HG02610 (cell line): ENCODE data around the gene PROX2.

Source experiments
- ATAC-seq: cut with Tn5 transposase; IDR thresholded peaks from one replicate; pipeline ENCODE4 v1.9.1; 2021; ENCODE audit warnings: mild to moderate bottlenecking, moderate library complexity; ENCODE audit not compliant: unreplicated experiment

Gene PROX2

GRCh38 chr14:74910556-74910955, 34.6 kb upstream of the PROX2 start:
- ATAC-seq = no peak

- ATAC-seq = no peak
Measured at GRCh38 chr14:74909911-74910310, 34.0 kb upstream of the PROX2 start.

DNA sequence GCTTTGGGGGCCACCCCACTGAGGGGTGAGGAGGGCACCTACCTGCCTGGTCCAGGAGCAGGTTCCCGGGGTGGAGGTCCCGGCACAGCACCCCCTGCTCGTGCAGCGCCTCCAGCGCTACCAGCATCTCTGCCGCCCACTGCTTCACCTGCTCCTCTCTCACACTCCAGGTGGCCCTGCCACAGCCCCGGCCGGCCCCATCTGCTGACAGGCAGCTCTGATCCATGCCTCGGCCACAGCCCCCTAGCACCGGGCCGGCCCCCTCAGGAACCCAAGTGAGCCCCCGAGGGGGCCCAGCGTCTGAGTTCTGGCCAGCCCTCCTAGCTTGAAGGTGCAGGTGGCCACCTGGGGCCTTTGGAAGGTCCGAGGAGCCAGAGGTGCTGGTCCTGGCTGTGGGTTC, 33.6 kb upstream of the PROX2 start:
- no peak for ATAC-seq

DNA sequence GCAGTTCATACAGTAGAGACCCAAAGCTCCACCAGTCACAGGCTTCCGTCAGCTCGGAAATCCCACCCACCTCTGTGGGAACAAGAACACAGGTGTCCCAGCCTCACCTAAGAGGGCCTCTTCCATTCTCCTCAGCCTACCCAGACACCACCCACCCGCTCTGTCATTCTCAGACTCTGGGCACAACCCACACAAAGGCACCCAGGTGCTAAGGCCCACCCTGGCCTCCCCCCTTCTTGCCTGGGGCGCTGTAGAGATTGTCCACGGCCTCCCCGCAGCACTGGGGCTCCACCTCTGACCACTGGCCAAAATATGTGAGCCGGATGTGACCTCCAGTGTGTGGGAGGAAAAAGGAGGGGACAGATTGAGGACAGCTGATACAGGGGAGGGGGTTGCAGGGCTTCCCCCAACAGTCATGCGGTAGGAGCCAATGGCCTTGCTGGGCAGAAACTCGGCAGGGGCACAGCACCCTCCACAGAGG, 33.0 kb upstream of the PROX2 start:
- ATAC-seq = no peak

GRCh38 chr14:74907744-74908143, 31.8 kb upstream of the PROX2 start:
- ATAC-seq = no peak

DNA sequence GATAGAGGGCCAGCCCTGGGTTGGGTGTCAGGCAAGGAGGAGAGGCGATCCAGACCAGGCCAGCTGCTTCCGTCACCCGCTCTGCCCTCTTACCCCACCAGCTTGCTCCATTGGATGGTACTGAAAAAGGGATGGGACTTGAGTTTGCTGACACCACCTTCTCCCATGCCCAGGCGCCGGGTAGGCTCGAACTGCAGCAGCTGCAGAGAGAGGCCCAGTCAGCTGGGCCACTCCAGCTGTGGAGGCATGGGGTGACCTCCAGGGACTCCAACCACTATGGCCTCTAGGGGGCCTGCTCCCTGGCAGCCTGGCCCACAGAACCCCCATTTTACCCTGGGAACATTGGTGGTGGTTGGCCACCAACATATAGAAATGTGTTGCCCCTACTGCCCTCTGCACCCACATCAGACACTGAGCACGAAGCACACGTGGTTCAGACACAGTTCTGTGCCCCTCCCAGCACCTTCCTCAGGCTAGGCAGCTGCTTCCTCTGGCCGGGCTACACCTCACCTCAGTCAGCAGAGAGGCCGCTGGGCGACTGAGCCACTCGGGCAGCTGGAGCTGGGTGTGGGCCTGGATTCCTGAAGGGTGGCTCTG, 31.1 kb upstream of the PROX2 start:
- no peak for ATAC-seq

- no peak for ATAC-seq
Measured at GRCh38 chr14:74905595-74906142, 29.7 kb upstream of the PROX2 start.

DNA sequence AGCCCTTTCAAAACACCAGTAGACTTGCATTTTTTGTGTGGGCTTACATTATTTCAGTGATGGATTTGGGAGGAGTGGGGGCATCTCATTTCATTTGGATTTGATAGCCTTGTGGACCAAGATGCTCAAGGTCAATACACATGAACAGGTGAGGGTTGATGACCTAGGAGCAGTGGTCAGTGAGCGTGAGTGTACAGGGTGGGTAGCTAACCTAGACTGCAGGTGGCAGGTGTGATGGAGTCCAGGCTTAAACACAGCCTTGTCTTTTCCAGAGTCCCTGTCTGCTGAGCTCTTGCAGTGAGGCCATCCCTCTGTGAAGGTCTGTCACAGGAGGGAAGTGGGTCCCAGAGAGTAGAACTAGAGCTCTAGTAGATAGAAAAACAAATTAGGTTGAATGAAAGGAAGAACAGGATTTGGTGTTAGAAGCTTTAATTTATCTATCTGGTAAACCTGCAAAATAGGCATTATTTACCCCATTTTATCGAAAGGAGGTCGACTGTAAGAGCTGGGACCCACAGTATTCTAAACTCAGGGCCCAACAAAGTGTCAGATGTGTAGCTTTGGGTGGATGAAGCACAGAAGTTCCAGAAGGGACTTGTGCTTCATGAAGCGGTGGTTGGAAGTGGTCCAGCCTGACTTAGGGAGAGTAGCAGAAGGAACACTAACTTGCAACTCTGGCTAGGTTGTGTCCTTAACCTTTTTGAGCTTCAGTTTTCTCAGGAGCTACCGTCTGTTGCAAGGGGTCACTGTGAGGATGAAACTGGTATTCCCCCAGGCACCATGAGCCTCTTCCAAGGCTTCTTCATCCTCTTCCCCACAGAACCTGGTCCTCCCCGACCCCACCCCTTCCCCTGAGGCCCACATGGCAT, 28.9 kb upstream of the PROX2 start:
- no peak for ATAC-seq

DNA sequence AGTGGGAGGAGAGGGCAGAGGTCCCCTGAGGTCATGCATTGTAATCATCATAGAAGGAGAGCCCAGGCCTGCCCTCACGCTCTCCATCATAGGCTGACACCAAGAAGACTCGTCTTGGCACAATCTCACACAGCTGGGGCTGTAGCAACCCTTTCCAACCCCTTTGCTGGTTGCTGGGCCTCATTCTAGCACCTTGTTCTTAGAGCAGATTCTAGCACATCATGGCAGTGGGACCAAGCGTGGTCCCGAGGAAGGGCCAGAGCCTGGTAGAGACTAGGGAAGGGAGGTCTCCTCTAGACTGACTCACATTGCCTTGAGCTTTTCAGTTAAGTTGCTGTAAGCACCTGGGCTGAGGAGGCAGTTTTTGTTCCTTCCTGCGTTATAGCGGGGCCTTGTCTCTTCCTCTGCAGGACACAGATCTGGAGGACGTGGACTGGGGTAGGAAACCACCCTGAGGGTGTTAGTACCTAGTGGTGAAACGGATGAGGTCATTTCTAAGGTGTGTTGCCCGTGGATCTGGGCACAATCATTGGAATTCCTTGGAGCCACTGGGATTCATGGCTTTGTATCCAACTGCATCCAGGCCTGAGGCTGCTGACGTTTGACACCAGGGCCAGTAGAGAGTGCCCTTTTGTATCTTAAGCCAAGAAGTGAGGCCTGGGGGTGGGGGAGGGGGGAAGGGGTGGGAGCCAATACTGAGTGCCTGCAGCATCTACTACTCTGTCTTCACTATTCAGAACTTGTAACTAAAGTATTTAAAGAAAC, 27.2 kb upstream of the PROX2 start:
- no peak for ATAC-seq

GRCh38 chr14:74898694-74899093, 22.7 kb upstream of the PROX2 start:
- no peak for ATAC-seq

DNA sequence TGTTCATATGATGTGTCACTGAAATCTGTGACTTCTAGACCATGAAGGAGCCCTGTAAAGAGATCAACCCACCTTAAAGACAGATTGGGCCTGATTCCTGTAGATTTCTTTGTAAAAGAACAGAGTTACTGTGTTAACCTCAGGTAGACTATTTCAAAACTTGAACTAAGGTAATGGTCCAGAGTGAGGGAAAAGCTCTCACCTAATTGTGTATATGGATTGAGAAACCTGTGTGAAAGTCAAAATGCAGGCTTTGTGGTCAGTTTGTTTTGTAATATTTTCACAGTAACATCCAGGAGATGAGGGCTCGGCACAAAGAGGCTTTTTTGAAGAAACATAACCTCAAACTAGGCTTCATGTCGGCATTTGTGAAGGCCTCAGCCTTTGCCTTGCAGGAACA, 22.1 kb upstream of the PROX2 start:
- no peak for ATAC-seq

DNA sequence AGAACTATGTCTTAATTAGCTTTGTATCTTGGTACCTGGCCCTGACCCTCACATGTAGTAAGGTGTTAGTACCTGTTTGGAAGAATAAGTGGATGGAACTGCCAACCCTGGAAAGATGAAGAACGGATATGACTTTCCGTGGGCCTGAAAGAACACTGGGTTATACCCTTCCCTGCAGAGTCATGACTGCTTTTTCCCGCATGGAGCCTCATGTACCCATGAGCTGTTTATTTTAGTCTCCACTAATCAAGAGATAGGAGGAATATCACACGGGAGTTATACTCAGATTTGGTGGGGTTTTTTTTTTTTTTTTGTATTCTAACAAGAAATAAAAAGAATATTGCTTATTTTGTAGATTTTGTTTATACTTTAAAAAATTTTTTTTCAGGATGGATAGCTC, 21.7 kb upstream of the PROX2 start:
- no peak for ATAC-seq

DNA sequence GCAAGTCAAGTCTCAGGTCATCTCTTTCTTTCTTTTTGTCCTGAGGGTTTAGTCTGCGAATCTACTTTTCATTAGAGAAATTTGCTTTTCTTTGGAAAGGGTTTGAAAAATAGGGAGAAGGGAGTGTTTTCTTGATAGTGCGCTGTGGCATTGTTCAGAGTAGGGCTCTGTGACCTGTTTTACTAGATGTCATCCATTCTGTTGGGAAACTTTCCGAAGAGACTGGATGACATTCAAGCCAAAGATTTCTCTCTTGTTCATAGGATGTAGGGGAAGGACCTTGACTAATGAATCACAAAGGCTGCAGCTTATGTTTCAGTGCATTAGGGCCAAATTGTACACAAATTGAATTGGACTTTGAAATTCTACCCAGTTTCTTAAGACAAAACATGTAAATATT, 20.5 kb upstream of the PROX2 start:
- no peak for ATAC-seq

DNA sequence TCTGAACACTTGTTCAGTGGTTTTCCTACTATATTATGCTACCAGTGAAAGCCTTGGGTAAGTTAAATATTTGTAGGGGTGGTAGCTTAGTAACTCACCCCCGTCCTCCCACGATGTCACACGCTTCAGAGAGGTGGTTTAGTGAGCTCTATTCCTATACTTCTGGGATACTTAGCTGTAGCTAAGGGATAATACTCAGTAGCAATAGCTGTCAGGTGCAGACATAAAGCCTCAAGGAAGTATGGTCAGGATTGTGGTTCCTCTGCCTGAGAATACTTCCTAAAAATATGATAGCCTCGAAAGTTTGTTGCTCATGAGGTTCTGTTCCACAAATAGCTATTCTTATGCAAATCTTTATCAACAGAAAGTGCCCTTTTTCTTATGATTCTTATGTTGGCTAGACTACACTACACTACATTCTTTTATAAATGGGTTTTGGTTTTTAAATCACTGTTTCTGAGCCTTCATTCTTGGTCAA, 17.7 kb upstream of the PROX2 start:
- ATAC-seq = peak; percentile 50

- no peak for ATAC-seq
Measured at GRCh38 chr14:74892745-74893144, 16.8 kb upstream of the PROX2 start.

- ATAC-seq = no peak
Measured at GRCh38 chr14:74891870-74892269, 15.9 kb upstream of the PROX2 start.

GRCh38 chr14:74890262-74890661, 14.3 kb upstream of the PROX2 start:
- no peak for ATAC-seq

DNA sequence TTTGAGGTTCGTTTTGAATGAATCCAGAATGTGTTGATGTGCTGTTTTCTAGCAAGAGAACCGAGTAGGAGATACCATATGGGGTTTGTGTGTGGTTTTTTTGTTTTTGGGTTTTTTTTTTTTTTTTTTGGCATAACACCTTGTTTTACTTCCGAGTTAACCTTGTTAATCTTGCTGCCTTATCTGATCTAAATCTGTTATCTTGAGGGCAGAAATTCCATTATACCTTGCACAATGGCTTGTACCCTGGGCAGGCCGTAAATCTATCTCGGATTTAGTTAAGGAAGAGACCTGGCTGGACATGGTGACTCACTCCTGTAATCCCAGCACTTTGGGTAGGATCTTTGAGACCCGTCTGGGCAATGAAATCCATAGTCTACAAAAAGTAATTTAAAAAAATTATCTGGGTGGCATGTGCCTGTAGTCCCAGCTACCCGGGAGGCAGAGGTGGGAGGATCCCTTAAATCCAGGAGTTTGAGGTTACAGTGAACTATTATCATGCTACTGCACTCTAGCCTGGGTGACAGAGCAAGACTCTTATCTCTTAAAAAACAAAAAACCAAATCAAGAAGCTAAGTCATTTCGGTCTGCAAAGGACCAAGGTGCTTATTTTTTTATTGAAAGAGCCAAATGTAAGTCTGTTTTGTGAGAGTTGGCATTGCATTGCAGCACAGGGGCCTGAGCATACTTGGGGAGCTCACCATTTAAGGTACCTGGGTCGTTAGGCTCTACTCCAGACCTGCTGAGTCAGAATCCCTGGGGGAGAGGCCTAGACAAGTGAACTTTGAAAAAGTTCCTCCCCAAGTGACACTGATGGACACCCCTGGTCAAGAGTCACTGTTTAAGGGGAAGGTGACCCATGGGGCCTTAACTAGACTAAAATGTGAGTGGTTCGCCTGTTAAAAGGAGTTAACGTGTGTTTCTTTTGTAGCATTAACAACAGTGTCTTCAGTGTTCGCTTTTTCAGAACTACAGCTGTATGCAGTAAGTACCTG, 12.5 kb upstream of the PROX2 start:
- ATAC-seq = no peak

DNA sequence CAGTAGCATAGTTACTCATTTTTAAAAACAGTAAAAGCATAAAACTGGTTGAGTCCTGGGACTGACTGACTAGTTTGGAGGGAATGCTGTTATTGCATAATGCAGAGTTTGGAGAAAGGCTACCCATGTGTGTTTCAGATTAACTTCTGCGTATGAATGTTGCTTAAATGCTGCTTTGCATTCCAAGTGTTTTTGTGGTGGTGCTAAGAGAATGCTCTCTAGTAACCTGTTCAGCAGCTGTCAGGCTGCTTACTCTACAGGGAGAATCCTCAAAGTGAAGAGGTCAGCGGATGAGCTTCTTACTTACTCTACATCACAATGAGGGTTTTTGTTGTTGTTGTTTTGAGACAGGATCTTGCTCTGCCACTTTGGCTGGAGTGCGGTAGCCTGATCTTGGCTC, 10.1 kb upstream of the PROX2 start:
- no peak for ATAC-seq
